Measurements from ENCODE around the gene SPATA1. TPM values are rescaled to one million over a fixed set of nuclear protein-coding genes. Genes with fewer than 3 reads are reported as not detected.

Gene SPATA1
- total RNA-seq, 2 experiments from 2014 or later: 1.4 to 4.8 TPM

- peaks cover 20% of the 10 kb centered on the region for H3K4me1 ChIP-seq (ENCODE audit: insufficient read depth, low read length, poor library complexity, severe bottlenecking)
- peak within 1 kb of the TSS; percentile 81 for H3K27ac ChIP-seq (ENCODE audit: low read depth, low read length, poor library complexity, severe bottlenecking)
- CTCF ChIA-PET (ENCODE audit: unreplicated experiment): interaction anchor here (0.6 to 1.1 kb wide), 5 partner anchors 10 to 430 kb away, joined by 3 to 5 read pairs (median 3); partner anchors contain the start of gene PRKACB
- H3K9me2 ChIP-seq (ENCODE audit: insufficient read depth, low read length): no peaks in the 10 kb centered on the region
- H3K9me3 ChIP-seq (ENCODE audit: low read length): no peaks in the 10 kb centered on the region
- peak within 1 kb of the TSS; percentile 72 for H3K4me3 ChIP-seq (ENCODE audit: low read depth, low read length, poor library complexity, severe bottlenecking)
- H3K36me3 ChIP-seq (ENCODE audit: insufficient read depth, low read length): peaks cover 4% of the 10 kb centered on the region; the same call in 1 of the 2 replicates
- no peaks in the 10 kb centered on the region for H4K20me1 ChIP-seq (ENCODE audit: insufficient read depth, low read length)
- TF ChIP-seq CTCF (conservative IDR thresholded peaks at IDR 0.05; ENCODE audit: low read length) (no peak), EZH2phosphoT487 (IDR thresholded peaks at IDR 0.05; ENCODE audit: borderline replicate concordance, low read depth, low read length) (no peak)
- H3K79me2 ChIP-seq (ENCODE audit: insufficient read depth, low read depth, low read length): peaks cover 6% of the 10 kb centered on the region; the same call in 1 of the 2 replicates
- POLR2A ChIA-PET: interaction anchor here (0.5 to 3.0 kb wide), 29 partner anchors 9 to 828 kb away, joined by 3 to 16 read pairs (median 4); partner anchors contain the start of genes GNG5, PRKACB, SAMD13 and SPATA1
- peak within 1 kb of the TSS; percentile 89 for H2AFZ ChIP-seq (ENCODE audit: low read length)
- peak; percentile 95 for DNase-seq (ENCODE audit: low spot score)
- BruUV-seq (replicated peaks): no TSS peak
- intact Hi-C loops (cut with micrococcal nuclease; ENCODE audit: unreplicated experiment): loop anchor here (1.0 to 5.0 kb wide), 6 partner anchors 46 to 497 kb away; partner anchors contain the start of genes GNG5, RPF1, SPATA1 and SSX2IP
- H3K4me2 ChIP-seq (ENCODE audit: low read length): peak within 1 kb of the TSS; percentile 92
These were observed 68.0 kb downstream of the SPATA1 start, which contains the start of gene CTBS for GRCh38 chr1:84573967-84574842. CTBS (minus strand) TSS chr1:84574440; CDS start chr1:84574415, 25 bp downstream.

GRCh38 chr1:84574936-84575335, 68.8 kb downstream of the SPATA1 start:
- no peak for TF ChIP-seq CTCF (conservative IDR thresholded peaks at IDR 0.05; ENCODE audit: low read length)
- no peak for TF ChIP-seq EZH2phosphoT487 (IDR thresholded peaks at IDR 0.05; ENCODE audit: borderline replicate concordance, low read depth, low read length)
- TSS peak; percentile 80 for BruUV-seq (replicated peaks)

More at GRCh38 chr1:84574936-84575335, 68.8 kb downstream of the SPATA1 start:
- ChIA-PET CTCF (ENCODE audit: unreplicated experiment) (no interaction called here), POLR2A (interaction anchor here (0.8 to 3.0 kb wide), 5 partner anchors 10 to 497 kb away, joined by 3 to 16 read pairs (median 6); partner anchors contain the start of gene PRKACB)
- Histone ChIP-seq H3K4me3 (ENCODE audit: low read depth, low read length, poor library complexity, severe bottlenecking) (peak overlapping the region; percentile 69), H2AFZ (ENCODE audit: low read length) (peak overlapping the region; percentile 89), H3K4me2 (ENCODE audit: low read length) (peak overlapping the region; percentile 92), H3K9me3 (ENCODE audit: low read length) (no peaks in the 10 kb centered on the region), H3K4me1 (ENCODE audit: insufficient read depth, low read length, poor library complexity, severe bottlenecking) (peaks cover 20% of the 10 kb centered on the region), H3K9me2 (ENCODE audit: insufficient read depth, low read length) (no peaks in the 10 kb centered on the region), H3K36me3 (ENCODE audit: insufficient read depth, low read length) (no peaks in the 10 kb centered on the region), H4K20me1 (ENCODE audit: insufficient read depth, low read length) (no peaks in the 10 kb centered on the region), H3K79me2 (ENCODE audit: insufficient read depth, low read depth, low read length) (peaks cover 6% of the 10 kb centered on the region; the same call in 1 of the 2 replicates), H3K27ac (ENCODE audit: low read depth, low read length, poor library complexity, severe bottlenecking) (no peak overlapping the region)
- intact Hi-C loops (cut with micrococcal nuclease; ENCODE audit: unreplicated experiment): loop anchor here (1.0 to 5.0 kb wide), 6 partner anchors 45 to 498 kb away; partner anchors contain the start of genes GNG5, RPF1, SPATA1 and SSX2IP
- no peak for DNase-seq (ENCODE audit: low spot score)

All from OCI-LY7 (cell line).